SK-N-MC (cell line): ENCODE measurements around the gene PTH2.
"Not testable (repeated sequence)": the region's sequence is repeated elsewhere in the genome, so short reads cannot be mapped to it uniquely, and the experiment has no call there.

Source experiments
- DNase-seq: peaks from one replicate; pipeline ENCODE4 v3.0.0-alpha.2; 2011; ENCODE audit warnings: low read depth, low spot score
- H3K27ac ChIP-seq: fragments of 200-600 bp; sonication (generic); 2 replicates; pipeline ENCODE4 v1.5.1; 2016; ENCODE audit warnings: mixed run types
- H3K36me3 ChIP-seq: fragments of 200-600 bp; sonication (generic); 2 replicates; pipeline ENCODE4 v1.6.1; 2017; ENCODE audit warnings: antibody characterized with exemption, low read length, mixed read lengths; ENCODE audit not compliant: insufficient read depth
- H3K4me3 ChIP-seq: fragments of 200-600 bp; sonication (generic); 2 replicates; pipeline ENCODE4 v1.5.1; 2016
- H3K9ac ChIP-seq: fragments of 200-600 bp; sonication (generic); 2 replicates; pipeline ENCODE4 v1.8.0; 2017; ENCODE audit warnings: mixed run types, mixed read lengths; ENCODE audit not compliant: insufficient read length
- H3K9me3 ChIP-seq: fragments of 200-600 bp; sonication (generic); 2 replicates; pipeline ENCODE4 v1.6.1; 2017; ENCODE audit warnings: low read depth, mild to moderate bottlenecking, antibody characterized with exemption, low read length, moderate library complexity, mixed read lengths
- EZH2 ChIP-seq: fragments of 200-600 bp; sonication (generic); IDR thresholded peaks from one replicate; pipeline ENCODE4 v1.6.1; 2017; ENCODE audit warnings: antibody characterized with exemption
- FOXP2 ChIP-seq: optimal IDR thresholded peaks from 2 replicates; pipeline ENCODE3; 2011; ENCODE audit warnings: mild to moderate bottlenecking, moderate library complexity; ENCODE audit not compliant: insufficient read depth; ENCODE audit errors: extremely low read length, control extremely low read depth
- POLR2AphosphoS5 ChIP-seq: IDR thresholded peaks from 2 replicates; pipeline ENCODE4 v1.6.1; 2012; ENCODE audit warnings: mild to moderate bottlenecking, low read depth, low read length, borderline replicate concordance

Gene PTH2

GRCh38 chr19:49451430-49452181 is 28.4 kb upstream of the PTH2 start, which contains the start of gene PIH1D1:
PIH1D1 (minus strand) TSS chr19:49451814; CDS start chr19:49451574, 240 bp downstream.
- TF ChIP-seq EZH2 (no peak), POLR2AphosphoS5 (peak; percentile 90), FOXP2 (peak; percentile 100)
- DNase-seq: peak; percentile 99
- peaks cover 24% of the 10 kb centered on the region for H3K36me3 ChIP-seq
- H3K4me3 ChIP-seq: peak within 1 kb of the TSS; percentile 96
- peak within 1 kb of the TSS; percentile 99 for H3K27ac ChIP-seq
- H3K9me3 ChIP-seq: no peaks in the 10 kb centered on the region
- peak within 1 kb of the TSS; percentile 99 for H3K9ac ChIP-seq

- H3K36me3 ChIP-seq: peaks cover 26% of the 10 kb centered on the region
- no peak for DNase-seq
- peak overlapping the region; percentile 95 for H3K9ac ChIP-seq
- H3K27ac ChIP-seq: peak overlapping the region; percentile 26; the same call in 1 of the 2 replicates
- peak overlapping the region; percentile 96 for H3K4me3 ChIP-seq
- no peaks in the 10 kb centered on the region for H3K9me3 ChIP-seq
- TF ChIP-seq POLR2AphosphoS5: no peak
- no peak for TF ChIP-seq EZH2
- TF ChIP-seq FOXP2: no peak
Measured at GRCh38 chr19:49450405-49450804, 27.2 kb upstream of the PTH2 start.

- H3K9me3 ChIP-seq: no peaks in the 10 kb centered on the region
- no peak overlapping the region for H3K9ac ChIP-seq
- peak overlapping the region; percentile 60 for H3K27ac ChIP-seq
- TF ChIP-seq POLR2AphosphoS5: no peak
- TF ChIP-seq FOXP2: no peak
- no peak for DNase-seq
- no peak overlapping the region; the same call in 1 of the 2 replicates for H3K4me3 ChIP-seq
- peaks cover 26% of the 10 kb centered on the region for H3K36me3 ChIP-seq
Measured at GRCh38 chr19:49448432-49448786, 25.2 kb upstream of the PTH2 start.

- H3K9ac ChIP-seq: no peak overlapping the region
Measured at GRCh38 chr19:49447485-49448431, 24.5 kb upstream of the PTH2 start.

GRCh38 chr19:49445997-49446396 is 22.8 kb upstream of the PTH2 start:
- no peak for DNase-seq
- no peaks in the 10 kb centered on the region for H3K9me3 ChIP-seq
- H3K27ac ChIP-seq: peak overlapping the region; percentile 42; the same call in 1 of the 2 replicates
- peaks cover 26% of the 10 kb centered on the region for H3K36me3 ChIP-seq
- no peak overlapping the region for H3K9ac ChIP-seq
- TF ChIP-seq FOXP2 (no peak), EZH2 (no peak), POLR2AphosphoS5 (no peak)
- H3K4me3 ChIP-seq: no peak overlapping the region

More at GRCh38 chr19:49447485-49448431, 24.5 kb upstream of the PTH2 start:
- Histone ChIP-seq H3K36me3 (peaks cover 26% of the 10 kb centered on the region), H3K4me3 (peak overlapping the region; percentile 72), H3K27ac (peak overlapping the region; percentile 60), H3K9me3 (no peaks in the 10 kb centered on the region)
- TF ChIP-seq POLR2AphosphoS5 (peak; percentile 53), EZH2 (no peak)
- DNase-seq: peak; percentile 70

- H3K36me3 ChIP-seq: peaks cover 15% of the 10 kb centered on the region
- not testable (repeated sequence) for H3K9me3 ChIP-seq, DNase-seq, H3K9ac ChIP-seq
- peak overlapping the region; percentile 99 for H3K4me3 ChIP-seq
- 0 out of 2 replicates have a peak overlapping the region, but pooled peaks have one; percentile 71 for H3K27ac ChIP-seq
Measured at GRCh38 chr19:49444100-49444700, 21.0 kb upstream of the PTH2 start.

- H3K27ac ChIP-seq: peak overlapping the region; percentile 85
- TF ChIP-seq EZH2 (no peak), POLR2AphosphoS5 (no peak), FOXP2 (peak; percentile 18)
Measured at GRCh38 chr19:49443366-49444099, 20.3 kb upstream of the PTH2 start.

More at GRCh38 chr19:49443366-49444099, 20.3 kb upstream of the PTH2 start:
- Histone ChIP-seq H3K4me3 (peak overlapping the region; percentile 99), H3K36me3 (peaks cover 9% of the 10 kb centered on the region), H3K9me3 (no peaks in the 10 kb centered on the region), H3K9ac (peak overlapping the region; percentile 78)
- DNase-seq: peak; percentile 87
